ENCODE results near the gene PSMF1. TPM values are rescaled to one million over a fixed set of nuclear protein-coding genes. Genes with fewer than 3 reads are reported as not detected.
A peak's percentile ranks its signal among the peaks of the same experiment; 100 is the strongest.

PSMF1 gene
- total and polyA plus RNA-seq, 4 donors, result 43.6 to 126 (median 83.8) TPM

DNA sequence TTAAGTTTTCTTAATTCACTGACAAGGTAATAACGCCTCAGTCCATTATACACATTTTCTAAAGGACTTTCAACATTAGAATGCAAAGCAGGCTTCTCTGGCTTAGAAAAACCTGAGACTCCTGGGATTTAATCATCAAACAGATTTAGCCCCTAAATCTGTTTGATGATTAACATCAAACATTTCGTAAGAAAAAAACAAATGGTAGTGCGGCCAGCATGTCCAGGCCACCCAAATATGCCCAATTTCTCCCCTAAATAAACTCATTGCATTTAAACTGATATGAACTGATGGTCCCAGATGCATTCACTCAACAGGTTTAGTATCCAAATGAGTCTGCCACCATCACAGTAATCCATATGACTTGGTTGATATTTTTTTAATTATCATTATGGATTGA, 60.2 kb downstream of the PSMF1 start:
- 47% methylated on average over 3 of the region's 3 CpGs for WGBS
- Histone ChIP-seq H3K9ac (ENCODE audit: low read depth in 1 of 2, low read length in 2 of 2) (no peak overlapping the region), H3K27me3 (ENCODE audit: control insufficient read depth in 4 of 4, insufficient read depth in 4 of 4, low read length in 3 of 4) (no peaks in the 10 kb centered on the region)

DNA sequence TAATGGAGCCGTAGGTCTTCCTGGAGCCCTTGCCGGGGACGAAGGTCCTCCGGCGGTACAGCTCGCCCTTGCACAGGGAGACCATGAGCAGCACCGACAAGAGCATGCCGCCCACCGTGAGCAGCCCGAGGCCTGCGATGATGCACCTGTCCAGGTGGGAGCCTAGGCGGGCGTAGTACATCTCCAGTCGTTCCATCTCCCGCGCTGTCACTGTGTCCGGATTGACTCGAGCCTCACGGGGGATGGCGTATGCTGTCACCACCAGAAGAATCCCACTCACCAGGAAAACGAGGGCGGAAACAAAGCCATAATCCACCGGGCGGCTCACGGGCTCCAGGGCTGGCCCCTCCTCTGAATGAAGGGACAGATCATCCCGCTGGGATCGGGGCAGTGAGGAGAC, 62.5 kb downstream of the PSMF1 start:
- Histone ChIP-seq H3K9ac (ENCODE audit: low read depth in 1 of 2, low read length in 2 of 2) (no peak overlapping the region), H3K36me3 (ENCODE audit: control insufficient read depth in 4 of 4, insufficient read depth in 3 of 4, low read depth in 1 of 4, low read length in 3 of 4) (no peaks in the 10 kb centered on the region), H3K27ac (ENCODE audit: low read depth in 1 of 2, low read length in 2 of 2) (no peak overlapping the region), H3K4me1 (ENCODE audit: control insufficient read depth in 4 of 4, insufficient read depth in 4 of 4, low read length in 3 of 4) (peaks cover 6 to 24% (median 14%) of the 10 kb centered on the region in 4 donors), H3K4me3 (ENCODE audit: low read depth in 1 of 3, low read length in 3 of 3) (no peak overlapping the region), H3K27me3 (ENCODE audit: control insufficient read depth in 4 of 4, insufficient read depth in 4 of 4, low read length in 3 of 4) (no peaks in the 10 kb centered on the region), H3K9me3 (ENCODE audit: control insufficient read depth in 4 of 4, low read length in 3 of 4) (no peaks in the 10 kb centered on the region)
- no peak for TF ChIP-seq HNF4G (IDR thresholded peaks at IDR 0.05)
- TF ChIP-seq, protein P1, sequence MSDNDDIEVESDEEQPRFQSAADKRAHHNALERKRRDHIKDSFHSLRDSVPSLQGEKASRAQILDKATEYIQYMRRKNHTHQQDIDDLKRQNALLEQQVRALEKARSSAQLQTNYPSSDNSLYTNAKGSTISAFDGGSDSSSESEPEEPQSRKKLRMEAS (IDR thresholded peaks at IDR 0.05), result no peak
- no peak for TF ChIP-seq FOXA2 (IDR thresholded peaks at IDR 0.05)
- TF ChIP-seq, protein P2, sequence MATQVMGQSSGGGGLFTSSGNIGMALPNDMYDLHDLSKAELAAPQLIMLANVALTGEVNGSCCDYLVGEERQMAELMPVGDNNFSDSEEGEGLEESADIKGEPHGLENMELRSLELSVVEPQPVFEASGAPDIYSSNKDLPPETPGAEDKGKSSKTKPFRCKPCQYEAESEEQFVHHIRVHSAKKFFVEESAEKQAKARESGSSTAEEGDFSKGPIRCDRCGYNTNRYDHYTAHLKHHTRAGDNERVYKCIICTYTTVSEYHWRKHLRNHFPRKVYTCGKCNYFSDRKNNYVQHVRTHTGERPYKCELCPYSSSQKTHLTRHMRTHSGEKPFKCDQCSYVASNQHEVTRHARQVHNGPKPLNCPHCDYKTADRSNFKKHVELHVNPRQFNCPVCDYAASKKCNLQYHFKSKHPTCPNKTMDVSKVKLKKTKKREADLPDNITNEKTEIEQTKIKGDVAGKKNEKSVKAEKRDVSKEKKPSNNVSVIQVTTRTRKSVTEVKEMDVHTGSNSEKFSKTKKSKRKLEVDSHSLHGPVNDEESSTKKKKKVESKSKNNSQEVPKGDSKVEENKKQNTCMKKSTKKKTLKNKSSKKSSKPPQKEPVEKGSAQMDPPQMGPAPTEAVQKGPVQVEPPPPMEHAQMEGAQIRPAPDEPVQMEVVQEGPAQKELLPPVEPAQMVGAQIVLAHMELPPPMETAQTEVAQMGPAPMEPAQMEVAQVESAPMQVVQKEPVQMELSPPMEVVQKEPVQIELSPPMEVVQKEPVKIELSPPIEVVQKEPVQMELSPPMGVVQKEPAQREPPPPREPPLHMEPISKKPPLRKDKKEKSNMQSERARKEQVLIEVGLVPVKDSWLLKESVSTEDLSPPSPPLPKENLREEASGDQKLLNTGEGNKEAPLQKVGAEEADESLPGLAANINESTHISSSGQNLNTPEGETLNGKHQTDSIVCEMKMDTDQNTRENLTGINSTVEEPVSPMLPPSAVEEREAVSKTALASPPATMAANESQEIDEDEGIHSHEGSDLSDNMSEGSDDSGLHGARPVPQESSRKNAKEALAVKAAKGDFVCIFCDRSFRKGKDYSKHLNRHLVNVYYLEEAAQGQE (IDR thresholded peaks at IDR 0.05), result no peak
- no peak for DNase-seq (ENCODE audit: low spot score)
- 97% methylated on average over 27 of the region's 27 CpGs for WGBS

More for the DNA sequence above, 60.2 kb downstream of the PSMF1 start:
- H3K36me3 ChIP-seq (ENCODE audit: control insufficient read depth in 4 of 4, insufficient read depth in 3 of 4, low read depth in 1 of 4, low read length in 3 of 4), result peaks cover 0 to 5% (median 0%) of the 10 kb centered on the region in 4 donors
- H3K9me3 ChIP-seq (ENCODE audit: control insufficient read depth in 4 of 4, low read length in 3 of 4), result no peaks in the 10 kb centered on the region
- DNase-seq (ENCODE audit: low spot score), result no peak
- H3K27ac ChIP-seq (ENCODE audit: low read depth in 1 of 2, low read length in 2 of 2), result no peak overlapping the region
- peak in 1 of 2 donors; percentile 10 for TF ChIP-seq RXRA (IDR thresholded peaks at IDR 0.05)
- no peak for TF ChIP-seq FOXA2 (IDR thresholded peaks at IDR 0.05)
- no peak for TF ChIP-seq JUND (IDR thresholded peaks at IDR 0.05)
- peak; percentile 54 for TF ChIP-seq YY1 (IDR thresholded peaks at IDR 0.05)
- TF ChIP-seq, protein P3, sequence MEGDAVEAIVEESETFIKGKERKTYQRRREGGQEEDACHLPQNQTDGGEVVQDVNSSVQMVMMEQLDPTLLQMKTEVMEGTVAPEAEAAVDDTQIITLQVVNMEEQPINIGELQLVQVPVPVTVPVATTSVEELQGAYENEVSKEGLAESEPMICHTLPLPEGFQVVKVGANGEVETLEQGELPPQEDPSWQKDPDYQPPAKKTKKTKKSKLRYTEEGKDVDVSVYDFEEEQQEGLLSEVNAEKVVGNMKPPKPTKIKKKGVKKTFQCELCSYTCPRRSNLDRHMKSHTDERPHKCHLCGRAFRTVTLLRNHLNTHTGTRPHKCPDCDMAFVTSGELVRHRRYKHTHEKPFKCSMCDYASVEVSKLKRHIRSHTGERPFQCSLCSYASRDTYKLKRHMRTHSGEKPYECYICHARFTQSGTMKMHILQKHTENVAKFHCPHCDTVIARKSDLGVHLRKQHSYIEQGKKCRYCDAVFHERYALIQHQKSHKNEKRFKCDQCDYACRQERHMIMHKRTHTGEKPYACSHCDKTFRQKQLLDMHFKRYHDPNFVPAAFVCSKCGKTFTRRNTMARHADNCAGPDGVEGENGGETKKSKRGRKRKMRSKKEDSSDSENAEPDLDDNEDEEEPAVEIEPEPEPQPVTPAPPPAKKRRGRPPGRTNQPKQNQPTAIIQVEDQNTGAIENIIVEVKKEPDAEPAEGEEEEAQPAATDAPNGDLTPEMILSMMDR (IDR thresholded peaks at IDR 0.05; ENCODE audit: low read depth, low read length, missing input control), result no peak
- no peak overlapping the region for H3K4me3 ChIP-seq (ENCODE audit: low read depth in 1 of 3, low read length in 3 of 3)
- H3K4me1 ChIP-seq (ENCODE audit: control insufficient read depth in 4 of 4, insufficient read depth in 4 of 4, low read length in 3 of 4), result peaks cover 4 to 16% (median 7%) of the 10 kb centered on the region in 4 donors

DNA sequence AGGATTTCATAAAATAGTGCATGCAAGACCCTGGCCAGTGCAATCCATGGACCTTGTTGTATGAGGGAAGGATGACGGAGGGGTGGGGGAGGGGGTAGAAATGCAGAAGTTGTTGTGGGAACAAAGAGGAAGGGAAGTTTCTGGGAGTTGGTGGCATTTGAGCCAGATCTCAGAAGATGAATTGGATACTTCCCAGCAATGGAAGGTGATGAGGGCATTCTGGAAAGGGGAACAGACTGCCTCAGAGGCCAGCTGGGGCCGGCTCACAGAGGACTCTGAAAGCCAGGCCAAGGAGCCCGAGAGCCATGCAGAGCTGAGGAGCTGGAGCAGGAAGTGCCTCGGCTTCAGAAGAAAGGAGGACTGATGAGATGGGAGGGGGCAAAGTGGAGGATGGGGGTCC, 63.7 kb downstream of the PSMF1 start:
- Histone ChIP-seq H3K36me3 (ENCODE audit: control insufficient read depth in 4 of 4, insufficient read depth in 3 of 4, low read depth in 1 of 4, low read length in 3 of 4) (no peaks in the 10 kb centered on the region), H3K9ac (ENCODE audit: low read depth in 1 of 2, low read length in 2 of 2) (no peak overlapping the region), H3K4me3 (ENCODE audit: low read depth in 1 of 3, low read length in 3 of 3) (no peak overlapping the region), H3K9me3 (ENCODE audit: control insufficient read depth in 4 of 4, low read length in 3 of 4) (no peaks in the 10 kb centered on the region), H3K4me1 (ENCODE audit: control insufficient read depth in 4 of 4, insufficient read depth in 4 of 4, low read length in 3 of 4) (peaks cover 11 to 35% (median 23%) of the 10 kb centered on the region in 4 donors), H3K27me3 (ENCODE audit: control insufficient read depth in 4 of 4, insufficient read depth in 4 of 4, low read length in 3 of 4) (no peaks in the 10 kb centered on the region), H3K27ac (ENCODE audit: low read depth in 1 of 2, low read length in 2 of 2) (no peak overlapping the region)
- TF ChIP-seq JUND (IDR thresholded peaks at IDR 0.05) (no peak), FOXA2 (IDR thresholded peaks at IDR 0.05) (no peak), RXRA (IDR thresholded peaks at IDR 0.05) (no peak), RAD21 (IDR thresholded peaks at IDR 0.05) (no peak), YY1 (IDR thresholded peaks at IDR 0.05) (no peak), HNF4A (conservative IDR thresholded peaks at IDR 0.05) (no peak)
- TF ChIP-seq, protein P3 (IDR thresholded peaks at IDR 0.05; ENCODE audit: low read depth, low read length, missing input control), result no peak
- TF ChIP-seq, protein P4, sequence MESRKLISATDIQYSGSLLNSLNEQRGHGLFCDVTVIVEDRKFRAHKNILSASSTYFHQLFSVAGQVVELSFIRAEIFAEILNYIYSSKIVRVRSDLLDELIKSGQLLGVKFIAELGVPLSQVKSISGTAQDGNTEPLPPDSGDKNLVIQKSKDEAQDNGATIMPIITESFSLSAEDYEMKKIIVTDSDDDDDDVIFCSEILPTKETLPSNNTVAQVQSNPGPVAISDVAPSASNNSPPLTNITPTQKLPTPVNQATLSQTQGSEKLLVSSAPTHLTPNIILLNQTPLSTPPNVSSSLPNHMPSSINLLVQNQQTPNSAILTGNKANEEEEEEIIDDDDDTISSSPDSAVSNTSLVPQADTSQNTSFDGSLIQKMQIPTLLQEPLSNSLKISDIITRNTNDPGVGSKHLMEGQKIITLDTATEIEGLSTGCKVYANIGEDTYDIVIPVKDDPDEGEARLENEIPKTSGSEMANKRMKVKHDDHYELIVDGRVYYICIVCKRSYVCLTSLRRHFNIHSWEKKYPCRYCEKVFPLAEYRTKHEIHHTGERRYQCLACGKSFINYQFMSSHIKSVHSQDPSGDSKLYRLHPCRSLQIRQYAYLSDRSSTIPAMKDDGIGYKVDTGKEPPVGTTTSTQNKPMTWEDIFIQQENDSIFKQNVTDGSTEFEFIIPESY (IDR thresholded peaks at IDR 0.05), result no peak
- no peak for DNase-seq (ENCODE audit: low spot score)
- 67% methylated on average over 4 of the region's 4 CpGs for WGBS
